H9 (cell line): ENCODE results near the gene DTD1. TPM values are rescaled to one million over a fixed set of nuclear protein-coding genes. Genes with fewer than 3 reads are reported as not detected.

Experiments
- DNase-seq: peaks from one replicate; pipeline ENCODE4 v3.0.0-alpha.2; 2017
- H2AFZ ChIP-seq: one replicate; pipeline ENCODE4 v1.6.1; 2013; ENCODE audit warnings: mild to moderate bottlenecking, low read length, control low read depth, moderate library complexity
- H2AK5ac ChIP-seq: 2 replicates; pipeline ENCODE4 v1.6.1; 2013; ENCODE audit warnings: low read length, control low read depth, mixed read lengths; ENCODE audit not compliant: insufficient read length
- H2BK120ac ChIP-seq: one replicate; pipeline ENCODE4 v1.6.1; 2013; ENCODE audit warnings: low read depth, mild to moderate bottlenecking, low read length, control low read depth, inconsistent platforms; ENCODE audit not compliant: poor library complexity, severe bottlenecking
- H2BK12ac ChIP-seq: 2 replicates; pipeline ENCODE4 v1.6.1; 2013; ENCODE audit warnings: low read length, control low read depth, mixed read lengths, low read depth; ENCODE audit not compliant: insufficient read length
- H2BK15ac ChIP-seq: 2 replicates; pipeline ENCODE4 v1.6.1; 2013; ENCODE audit warnings: low read depth, low read length, control low read depth
- H2BK20ac ChIP-seq: one replicate; pipeline ENCODE4 v1.6.1; 2013; ENCODE audit warnings: low read depth, mild to moderate bottlenecking, low read length, control low read depth, inconsistent platforms; ENCODE audit not compliant: poor library complexity, severe bottlenecking
- H2BK5ac ChIP-seq: 2 replicates; pipeline ENCODE4 v1.6.1; 2013; ENCODE audit warnings: low read length, control low read depth, mixed read lengths; ENCODE audit not compliant: insufficient read length
- H3K14ac ChIP-seq: 2 replicates; pipeline ENCODE4 v1.6.1; 2013; ENCODE audit warnings: low read length, control low read depth; ENCODE audit not compliant: insufficient read depth
- H3K18ac ChIP-seq: 2 replicates; pipeline ENCODE4 v1.6.1; 2013; ENCODE audit warnings: low read depth, mild to moderate bottlenecking, mixed read lengths, low read length, control low read depth; ENCODE audit not compliant: insufficient read length
- H3K23ac ChIP-seq: 2 replicates; pipeline ENCODE4 v1.6.1; 2013; ENCODE audit warnings: low read length, control low read depth, mixed read lengths, low read depth; ENCODE audit not compliant: insufficient read length
- H3K23me2 ChIP-seq: 2 replicates; pipeline ENCODE4 v1.6.1; 2013; ENCODE audit warnings: low read depth, mild to moderate bottlenecking, mixed read lengths, low read length, control low read depth; ENCODE audit not compliant: insufficient read length, poor library complexity, severe bottlenecking
- H3K27ac ChIP-seq: 2 replicates; pipeline ENCODE4 v1.5.1; 2013; ENCODE audit warnings: low read length, control low read depth, mixed read lengths, low read depth; ENCODE audit not compliant: insufficient read length
- H3K27me3 ChIP-seq: 2 replicates; pipeline ENCODE4 v1.6.1; 2013; ENCODE audit warnings: low read length, control low read depth, inconsistent platforms; ENCODE audit not compliant: insufficient read depth
- H3K4ac ChIP-seq: 2 replicates; pipeline ENCODE4 v1.6.1; 2013; ENCODE audit warnings: low read depth, mild to moderate bottlenecking, control low read depth, inconsistent platforms, low read length, moderate library complexity
- H3K4me1 ChIP-seq: 2 replicates; pipeline ENCODE4 v1.6.1; 2013; ENCODE audit warnings: low read length, control low read depth, inconsistent platforms; ENCODE audit not compliant: insufficient read depth
- H3K4me2 ChIP-seq: 2 replicates; pipeline ENCODE4 v1.6.1; 2013; ENCODE audit warnings: low read length, control low read depth, mixed read lengths; ENCODE audit not compliant: insufficient read length, insufficient read depth
- H3K56ac ChIP-seq: 2 replicates; pipeline ENCODE4 v1.6.1; 2013; ENCODE audit warnings: low read depth, mild to moderate bottlenecking, mixed read lengths, low read length, control low read depth; ENCODE audit not compliant: insufficient read length
- H3K79me1 ChIP-seq: 2 replicates; pipeline ENCODE4 v1.6.1; 2013; ENCODE audit warnings: low read depth, mild to moderate bottlenecking, moderate library complexity, low read length, control low read depth, inconsistent platforms; ENCODE audit not compliant: insufficient read depth, poor library complexity, severe bottlenecking
- H3K79me2 ChIP-seq: 2 replicates; pipeline ENCODE4 v1.6.1; 2013; ENCODE audit warnings: low read length, control low read depth, inconsistent platforms; ENCODE audit not compliant: insufficient read depth
- H3K9ac ChIP-seq: 2 replicates; pipeline ENCODE4 v1.6.1; 2013; ENCODE audit warnings: low read length, control low read depth, mixed read lengths; ENCODE audit not compliant: insufficient read length; ENCODE audit errors: extremely low read depth
- H3K9me3 ChIP-seq: one replicate; pipeline ENCODE4 v1.6.1; 2013; ENCODE audit warnings: low read depth, low read length, inconsistent platforms; ENCODE audit not compliant: control insufficient read depth
- H3T11ph ChIP-seq: one replicate; pipeline ENCODE4 v1.6.1; 2013; ENCODE audit warnings: mild to moderate bottlenecking, low read length, control low read depth, inconsistent platforms
- H4K20me1 ChIP-seq: one replicate; pipeline ENCODE4 v1.6.1; 2013; ENCODE audit not compliant: control insufficient read depth, insufficient read length, insufficient read depth
- H4K5ac ChIP-seq: 2 replicates; pipeline ENCODE4 v1.6.1; 2013; ENCODE audit warnings: low read depth, mild to moderate bottlenecking, mixed read lengths, low read length, control low read depth; ENCODE audit not compliant: insufficient read length
- H4K8ac ChIP-seq: replicated peaks from 2 replicates; pipeline ENCODE4 v1.6.1; 2013; ENCODE audit warnings: low read length, control low read depth, mixed read lengths, low read depth; ENCODE audit not compliant: insufficient read length
- H4K91ac ChIP-seq: 2 replicates; pipeline ENCODE4 v1.6.1; 2013; ENCODE audit warnings: low read depth, mild to moderate bottlenecking, moderate library complexity, mixed read lengths, low read length, control low read depth; ENCODE audit not compliant: insufficient read length
- H3K27ac Mint-ChIP-seq, 3 experiments: 2 replicates in 2 of 3; 3 replicates in 1 of 3; pipeline ENCODE4 v1.8.0; 2020 to 2021; ENCODE audit warnings: mixed read lengths in 3 of 3, mild to moderate bottlenecking in 1 of 3, moderate library complexity in 1 of 3
- H3K27me3 Mint-ChIP-seq: 2 replicates; pipeline ENCODE4 v1.8.0; 2021; ENCODE audit warnings: low read depth, mild to moderate bottlenecking, moderate library complexity, mixed read lengths
- H3K36me3 Mint-ChIP-seq, 3 experiments: 2 replicates in 2 of 3; 3 replicates in 1 of 3; pipeline ENCODE4 v1.8.0; 2020 to 2021; ENCODE audit warnings: low read depth in 3 of 3, mixed read lengths in 3 of 3; ENCODE audit not compliant: insufficient read depth in 1 of 3
- H3K4me1 Mint-ChIP-seq, 2 experiments: 2 replicates each; pipeline ENCODE4 v1.8.0; 2020; ENCODE audit warnings: mixed read lengths in 2 of 2
- H3K4me3 Mint-ChIP-seq, 2 experiments: 2 replicates in 1 of 2; 3 replicates in 1 of 2; pipeline ENCODE4 v1.8.0; 2020 to 2021; ENCODE audit warnings: mild to moderate bottlenecking in 2 of 2, mixed read lengths in 2 of 2, moderate library complexity in 1 of 2
- H3K9me3 Mint-ChIP-seq, 2 experiments: 2 replicates in 1 of 2; 3 replicates in 1 of 2; pipeline ENCODE4 v1.8.0; 2020; ENCODE audit warnings: mild to moderate bottlenecking in 2 of 2, mixed read lengths in 2 of 2, moderate library complexity in 1 of 2
- CTCF ChIP-seq: fragments of 200-600 bp; sonication (generic); conservative IDR thresholded peaks from 3 replicates; pipeline ENCODE4 v1.8.0; 2021; ENCODE audit warnings: antibody characterized with exemption, mild to moderate bottlenecking
- WGBS: extraction: QIAGEN DNeasy Blood & Tissue Kit; methylation state at CpG from one replicate; pipeline ENCODE4 v1.1.7; 2013; ENCODE audit warnings: missing lambda C conversion rate, low lambda C conversion rate, mixed read lengths; ENCODE audit not compliant: insufficient read length; ENCODE audit errors: extremely low coverage; 5-methylcytosine and 5-hydroxymethylcytosine counted together
- total RNA-seq: library from RNA; stranded (reverse); gene quantifications from 2 replicates; pipeline ENCODE4 v1.2.1, GENCODE V29; 2021

Gene DTD1
- total RNA-seq, 1 experiment from 2014 or later: 62.0 TPM

- H3K18ac ChIP-seq: no peak overlapping the region
- Mint-ChIP-seq H3K4me3 (no peak overlapping the region), H3K36me3 (peaks cover 15 to 67% (median 44%) of the 10 kb centered on the region in 3 experiments)
Observed at GRCh38 chr20:18543216-18543615, 44.6 kb upstream of the DTD1 start.

More at GRCh38 chr20:18543216-18543615, 44.6 kb upstream of the DTD1 start:
- H3K27me3 Mint-ChIP-seq: no peaks in the 10 kb centered on the region
- H3K14ac ChIP-seq: no peak overlapping the region
- H2BK120ac ChIP-seq: no peak overlapping the region
- no peaks in the 10 kb centered on the region for H3K9me3 Mint-ChIP-seq
- H3K27ac ChIP-seq: no peak overlapping the region
- H3K23ac ChIP-seq: no peak overlapping the region
- no peak overlapping the region for H3T11ph ChIP-seq
- no peaks in the 10 kb centered on the region for H3K4me1 Mint-ChIP-seq
- H3K27ac Mint-ChIP-seq: peak overlapping the region in 1 of 3 experiments; percentile 62; a peak in 1 of 7 replicates
- no peak for TF ChIP-seq CTCF
- no peaks in the 10 kb centered on the region for H3K9me3 ChIP-seq
- no peak overlapping the region for H3K9ac ChIP-seq
- no peaks in the 10 kb centered on the region for H3K79me1 ChIP-seq
- no peaks in the 10 kb centered on the region for H3K4me1 ChIP-seq
- H3K79me2 ChIP-seq: no peaks in the 10 kb centered on the region
- H3K23me2 ChIP-seq: no peaks in the 10 kb centered on the region
- H2BK15ac ChIP-seq: no peak overlapping the region
- H2BK12ac ChIP-seq: no peak overlapping the region
- no peak overlapping the region for H3K4ac ChIP-seq
- no peak overlapping the region for H2BK20ac ChIP-seq
- H3K27me3 ChIP-seq: no peaks in the 10 kb centered on the region
- H4K20me1 ChIP-seq: no peaks in the 10 kb centered on the region
- no peak overlapping the region for H2AK5ac ChIP-seq
- no peak overlapping the region for H4K8ac ChIP-seq
- no peak overlapping the region for H2BK5ac ChIP-seq
- H3K4me2 ChIP-seq: no peak overlapping the region
- no peak for DNase-seq
- H4K5ac ChIP-seq: no peak overlapping the region
- WGBS: no CpG with 5 or more reads among the region's 4 CpGs
- H2AFZ ChIP-seq: no peak overlapping the region
- no peak overlapping the region for H3K56ac ChIP-seq
- H4K91ac ChIP-seq: no peak overlapping the region
